ENCODE measurements around the gene ZHX3.

Gene ZHX3

DNA sequence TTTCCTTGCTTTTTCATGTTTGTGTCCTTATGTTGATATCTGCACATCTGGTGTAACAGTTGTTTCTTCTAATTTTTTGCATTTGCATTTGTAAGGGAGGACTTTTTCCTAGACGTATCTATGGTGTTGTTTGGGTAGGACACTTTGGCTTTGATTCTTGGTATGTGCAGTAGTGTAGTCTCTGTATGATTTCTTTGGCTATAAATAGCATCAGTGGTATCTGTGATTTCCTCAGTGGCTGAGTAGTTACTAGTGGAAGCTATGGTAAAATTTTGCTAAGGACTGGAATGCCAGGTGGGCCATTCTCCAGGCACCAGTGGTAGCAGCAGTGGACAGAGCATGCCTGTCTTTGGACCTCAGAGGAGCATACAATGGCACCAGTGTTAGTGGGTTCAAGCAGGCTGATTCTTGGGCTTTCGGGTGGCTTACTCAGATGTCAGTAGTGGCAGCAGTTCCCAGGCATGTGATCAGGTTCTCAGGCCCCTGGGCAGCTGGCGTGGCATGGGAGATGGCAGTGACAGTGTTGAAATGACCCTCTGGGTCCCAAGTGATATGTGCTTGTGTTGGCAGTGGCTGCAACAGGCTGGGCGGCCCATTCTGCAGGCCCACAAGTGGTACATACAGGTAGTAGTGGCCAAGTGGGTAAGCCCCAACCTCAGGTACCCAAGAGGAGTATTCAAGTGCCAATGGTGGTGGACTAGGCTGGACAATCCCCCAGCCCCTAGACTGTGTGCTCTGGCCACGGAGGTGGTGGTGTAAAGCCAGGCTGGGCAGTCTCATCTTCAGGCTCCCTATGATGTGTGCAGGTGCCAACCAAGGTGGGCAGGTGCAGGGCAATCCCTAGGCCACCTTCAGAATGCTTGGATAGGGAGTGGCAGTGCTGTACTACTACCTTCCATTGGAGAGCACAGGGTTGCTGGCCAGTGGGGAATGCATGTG, 125.7 kb downstream of the ZHX3 start:
- no peak for DNase-seq (ENCODE audit: low read depth in 3 of 3)

DNA sequence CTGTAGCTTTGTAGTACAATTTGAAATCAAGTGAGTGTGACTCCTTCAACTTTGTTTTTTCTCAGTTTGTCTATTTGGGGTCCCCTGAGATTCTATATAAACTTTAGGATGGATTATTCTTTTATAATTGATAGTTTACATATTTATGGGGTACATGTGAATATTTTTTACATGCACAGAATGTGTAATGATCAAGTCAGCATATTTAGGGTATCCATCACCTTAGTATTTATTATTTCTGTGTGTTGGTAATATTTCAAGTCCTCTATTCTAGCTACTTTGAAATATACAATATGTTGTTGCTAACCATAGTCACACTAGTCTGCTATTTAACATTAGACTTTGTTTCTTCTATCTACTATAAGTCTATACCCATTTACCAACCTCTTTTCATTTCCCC, 129.9 kb downstream of the ZHX3 start:
- DNase-seq (ENCODE audit: low read depth in 3 of 3), result no peak

DNA sequence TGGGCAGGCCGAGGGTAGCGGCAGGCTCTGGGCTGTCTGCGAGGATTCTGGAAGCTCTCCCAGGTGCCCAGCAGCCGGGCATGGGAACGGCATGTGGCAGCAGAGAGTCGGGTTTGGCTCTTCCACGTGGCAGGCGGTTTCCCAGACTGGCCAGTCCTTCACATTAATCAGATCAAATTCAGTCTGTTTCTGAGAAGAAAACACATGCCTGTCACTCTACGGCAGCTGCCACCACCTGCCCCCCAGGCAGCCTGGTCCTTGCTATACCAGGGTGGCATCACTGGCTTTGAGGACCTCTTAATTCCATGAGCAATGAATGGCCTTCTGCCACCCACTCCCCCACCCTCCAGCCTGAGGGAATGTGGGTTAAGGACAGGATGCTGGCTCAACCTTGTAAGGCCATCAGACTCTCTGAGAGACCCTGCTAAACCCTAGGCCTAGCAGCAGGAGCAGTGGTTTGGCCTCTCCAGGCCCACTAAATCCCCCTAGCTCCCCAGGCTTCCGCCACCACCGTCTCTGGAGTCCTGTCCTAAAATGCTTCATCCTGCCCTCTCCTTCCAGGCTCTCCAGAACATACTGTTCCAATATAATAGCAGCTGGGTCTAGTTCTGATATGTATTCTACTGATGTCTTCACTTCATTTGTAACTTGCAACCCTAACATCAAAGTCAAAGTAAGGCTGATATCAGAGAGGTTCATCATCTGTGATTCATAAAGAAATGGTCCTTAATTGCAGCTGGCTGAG, 132.3 kb downstream of the ZHX3 start:
- DNase-seq (ENCODE audit: low read depth in 3 of 3), result no peak

DNA sequence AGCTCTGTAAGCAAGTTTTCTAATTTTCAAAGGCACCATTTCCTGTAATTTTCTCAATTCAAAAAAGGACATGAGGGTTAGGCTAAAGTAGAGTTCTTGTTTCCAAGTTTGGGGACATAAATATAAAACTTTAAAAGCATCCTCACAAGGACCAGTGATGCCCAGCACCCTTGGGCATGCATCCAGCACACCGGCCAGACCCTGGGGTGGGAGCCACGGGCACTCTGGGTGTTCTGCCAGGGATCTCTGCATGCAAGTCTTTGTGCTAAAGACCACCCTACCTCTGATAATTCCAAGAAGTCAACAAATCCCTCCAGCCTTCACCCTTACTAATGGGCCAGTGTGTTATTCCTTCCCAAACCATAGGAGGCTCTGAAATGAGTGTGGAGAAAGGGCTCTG, 133.7 kb downstream of the ZHX3 start:
- no peak for DNase-seq (ENCODE audit: low read depth in 3 of 3)

DNA sequence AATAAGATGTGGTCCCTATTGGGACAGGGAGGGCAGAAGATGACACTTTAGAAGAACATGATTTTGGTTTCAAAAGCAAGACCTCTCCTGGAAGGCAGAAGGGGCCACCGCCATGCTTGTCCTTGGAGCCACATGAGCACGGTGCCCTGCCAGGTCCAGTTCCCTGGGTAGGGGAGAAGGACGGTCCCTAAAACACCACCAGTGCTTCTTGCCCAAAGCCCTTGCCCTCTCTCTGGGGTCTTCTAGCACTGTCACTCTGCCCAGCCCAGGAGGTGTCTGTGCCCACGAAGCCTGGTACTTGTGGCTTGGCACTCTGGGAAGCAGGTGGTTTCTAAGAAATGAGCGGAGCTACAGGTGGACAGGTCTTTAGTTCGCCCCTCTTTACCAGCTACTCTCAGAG, 134.1 kb downstream of the ZHX3 start:
- no peak for DNase-seq (ENCODE audit: low read depth in 3 of 3)

DNA sequence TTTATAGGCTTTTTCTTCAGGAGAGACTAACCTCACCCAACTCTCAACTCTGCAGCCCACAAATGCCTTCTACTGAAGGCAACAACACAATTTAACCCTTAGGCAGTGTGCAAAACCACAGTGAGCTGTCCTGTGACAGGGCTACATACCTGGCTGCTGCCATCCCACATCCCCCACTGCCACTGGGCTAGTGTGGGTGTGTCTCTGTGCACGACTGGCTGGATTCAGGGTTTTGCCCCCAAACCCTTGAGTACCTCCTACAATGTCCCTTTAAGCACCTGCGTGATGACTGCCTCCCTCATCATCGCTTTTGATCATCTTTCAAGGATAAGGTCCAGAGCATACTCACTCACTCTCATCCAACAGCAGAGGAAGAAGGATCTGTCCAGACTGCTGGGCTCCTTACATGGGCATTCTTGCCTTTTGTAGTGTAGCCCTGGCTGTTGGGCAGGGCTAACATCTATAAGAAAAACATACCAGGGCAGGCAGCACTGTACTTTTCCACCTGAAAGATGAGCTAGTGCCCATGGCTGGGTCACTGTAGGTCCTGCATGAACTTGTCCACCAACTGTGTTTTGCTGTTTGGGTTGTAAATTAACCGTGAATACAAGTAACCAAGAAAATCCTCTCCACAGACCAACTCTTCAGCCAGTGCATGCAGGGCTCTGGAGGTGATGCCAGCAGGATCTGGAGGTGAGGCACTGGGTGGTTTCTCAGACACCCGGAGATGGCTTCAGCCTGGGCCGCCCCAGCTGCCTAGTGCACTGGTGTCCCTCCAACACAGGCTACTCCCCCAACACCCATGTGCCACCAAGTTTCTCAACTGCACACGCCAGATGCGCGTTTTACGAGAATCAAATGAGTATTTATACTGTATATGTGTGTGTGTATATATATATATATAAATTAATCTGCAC, 135.0 kb downstream of the ZHX3 start:
- no peak for DNase-seq (ENCODE audit: low read depth in 3 of 3)

DNA sequence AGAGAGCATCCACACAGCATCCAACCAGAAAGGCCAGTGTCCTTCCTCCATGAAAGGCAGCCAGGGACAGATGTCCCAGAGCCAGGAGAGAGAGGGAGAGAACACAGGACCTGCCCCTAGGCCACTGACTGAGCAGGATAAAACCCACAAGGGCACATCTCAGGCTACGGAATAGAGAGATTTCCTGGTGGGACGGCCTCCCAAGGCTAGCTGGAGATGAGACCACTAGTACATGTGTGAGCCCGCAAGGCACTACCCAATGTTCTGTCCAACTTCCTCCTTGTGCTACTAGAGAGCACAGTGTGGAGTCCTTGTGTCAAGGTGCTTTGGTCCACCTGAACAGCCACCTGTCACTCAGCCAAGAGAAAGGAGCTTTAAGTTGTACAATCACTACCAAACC, 136.0 kb downstream of the ZHX3 start:
- no peak for DNase-seq (ENCODE audit: low read depth in 3 of 3)

DNA sequence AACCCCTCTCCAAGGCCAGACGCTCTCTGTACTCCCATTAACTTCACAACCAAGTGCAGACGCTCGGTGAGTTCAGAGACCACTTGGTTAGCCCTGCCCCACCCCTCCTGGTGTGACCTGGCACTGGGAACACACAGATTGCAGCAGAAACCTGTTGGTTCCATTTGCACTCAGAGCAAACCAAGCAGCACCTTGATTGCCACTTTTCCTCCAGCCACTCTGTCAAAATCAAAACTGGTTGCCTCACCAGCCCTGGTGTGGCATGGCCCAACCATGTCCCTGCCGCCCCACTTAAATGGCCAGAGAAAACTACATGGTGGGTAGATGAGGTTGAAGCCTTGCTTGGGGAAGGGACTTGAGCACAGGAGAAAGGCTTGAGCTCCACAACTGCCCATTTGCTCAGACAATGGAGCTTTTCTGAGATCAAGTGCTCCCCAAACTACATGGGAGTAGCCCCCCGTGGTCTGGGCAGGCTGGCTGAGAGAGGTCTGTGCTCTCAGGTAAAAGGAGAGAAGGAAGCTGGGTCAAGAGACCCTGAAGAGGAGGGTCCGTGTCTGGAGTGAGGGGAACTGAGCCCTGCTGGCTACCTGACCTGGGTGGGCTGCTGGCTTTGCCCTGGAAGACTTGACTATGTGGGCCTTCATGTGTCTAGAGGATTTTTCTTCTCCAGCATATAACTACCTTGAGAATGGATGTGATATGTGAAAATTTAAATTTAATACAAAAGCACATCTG, 136.8 kb downstream of the ZHX3 start:
- no peak for DNase-seq (ENCODE audit: low read depth in 3 of 3)

DNA sequence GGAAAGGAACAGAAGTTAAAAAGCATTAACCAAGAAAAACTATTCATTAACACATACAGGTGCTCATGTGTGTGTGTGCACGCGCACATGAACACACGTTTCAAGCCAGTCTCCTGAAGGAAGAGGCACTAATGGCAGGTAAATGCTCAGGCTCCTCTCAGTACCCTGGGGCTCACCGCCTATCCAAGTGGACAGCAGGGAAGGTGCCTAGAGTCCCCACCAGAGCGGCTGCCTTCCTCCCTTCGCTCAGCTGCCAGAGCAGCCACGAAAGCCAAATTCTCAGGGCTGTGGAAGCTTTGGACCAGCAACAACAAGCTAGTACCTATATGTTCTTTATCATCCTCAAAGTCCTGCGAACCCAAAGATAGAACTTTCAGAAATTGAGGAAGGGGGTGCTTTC, 137.6 kb downstream of the ZHX3 start:
- DNase-seq (ENCODE audit: low read depth in 3 of 3), result no peak

DNA sequence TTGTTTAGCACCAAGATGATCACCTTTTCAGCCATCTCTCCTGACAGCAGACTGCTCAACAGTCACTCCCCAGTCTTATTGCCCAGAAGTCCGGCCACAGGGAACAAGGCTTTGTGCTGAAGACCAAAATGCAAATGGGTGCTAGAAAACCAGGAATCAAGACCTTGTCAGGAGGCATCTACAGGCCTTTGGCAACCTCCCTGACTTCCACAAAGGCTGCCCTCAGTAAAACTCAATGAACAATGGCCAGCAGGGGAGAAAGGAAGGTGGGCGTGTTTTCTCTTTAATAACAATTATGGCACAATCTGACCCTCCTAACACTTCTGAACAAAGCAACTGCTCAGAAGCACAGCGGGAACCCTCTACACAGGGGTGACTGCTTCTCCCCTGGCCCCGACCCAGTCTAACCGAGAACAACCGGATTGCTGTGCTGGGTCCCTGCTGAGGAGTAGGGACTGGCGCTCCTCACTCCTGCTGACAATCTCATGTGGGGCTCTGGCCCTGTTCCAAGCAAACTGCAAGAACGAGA, 138.6 kb downstream of the ZHX3 start:
- no peak for DNase-seq (ENCODE audit: low read depth in 3 of 3)

DNA sequence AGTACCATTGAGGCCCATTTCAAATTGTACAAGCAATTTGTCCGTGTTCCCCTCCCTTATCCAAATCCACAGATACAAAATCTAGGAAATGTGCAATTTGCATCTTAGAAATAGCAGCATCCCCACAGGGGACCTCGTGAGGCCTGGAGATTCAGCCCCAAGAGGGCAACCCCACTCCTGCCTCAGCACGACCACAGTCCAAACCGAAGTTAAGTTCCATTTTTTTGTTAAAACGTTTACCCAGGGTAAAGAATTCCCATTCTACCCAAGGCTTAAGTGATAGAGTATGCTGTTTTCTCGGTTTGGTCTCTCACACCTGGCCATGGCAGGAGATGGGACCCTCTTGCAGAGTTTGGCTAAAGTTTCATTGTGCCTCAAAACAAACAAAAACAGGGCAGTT, 139.0 kb downstream of the ZHX3 start:
- no peak for DNase-seq (ENCODE audit: low read depth in 3 of 3)

DNA sequence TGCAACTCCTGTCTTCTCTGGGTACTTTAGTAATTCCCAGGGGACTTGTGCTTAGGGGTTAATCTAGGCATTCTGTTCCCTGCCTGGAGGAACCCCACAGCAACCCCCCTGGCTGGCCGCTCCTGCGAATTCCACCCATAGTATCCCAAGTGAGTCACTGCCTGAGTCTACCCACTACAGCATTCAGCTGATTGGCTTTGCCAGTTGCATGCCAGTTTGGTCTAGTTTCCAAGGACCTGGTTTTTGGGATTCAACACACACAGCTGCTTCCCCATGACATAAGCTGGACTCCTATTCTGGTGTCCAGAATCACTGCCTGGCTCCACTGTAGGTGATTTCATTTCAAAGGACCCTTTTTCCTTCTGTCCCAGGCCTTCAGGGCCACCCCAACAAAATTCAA, 139.9 kb downstream of the ZHX3 start:
- DNase-seq (ENCODE audit: low read depth in 3 of 3), result no peak

DNA sequence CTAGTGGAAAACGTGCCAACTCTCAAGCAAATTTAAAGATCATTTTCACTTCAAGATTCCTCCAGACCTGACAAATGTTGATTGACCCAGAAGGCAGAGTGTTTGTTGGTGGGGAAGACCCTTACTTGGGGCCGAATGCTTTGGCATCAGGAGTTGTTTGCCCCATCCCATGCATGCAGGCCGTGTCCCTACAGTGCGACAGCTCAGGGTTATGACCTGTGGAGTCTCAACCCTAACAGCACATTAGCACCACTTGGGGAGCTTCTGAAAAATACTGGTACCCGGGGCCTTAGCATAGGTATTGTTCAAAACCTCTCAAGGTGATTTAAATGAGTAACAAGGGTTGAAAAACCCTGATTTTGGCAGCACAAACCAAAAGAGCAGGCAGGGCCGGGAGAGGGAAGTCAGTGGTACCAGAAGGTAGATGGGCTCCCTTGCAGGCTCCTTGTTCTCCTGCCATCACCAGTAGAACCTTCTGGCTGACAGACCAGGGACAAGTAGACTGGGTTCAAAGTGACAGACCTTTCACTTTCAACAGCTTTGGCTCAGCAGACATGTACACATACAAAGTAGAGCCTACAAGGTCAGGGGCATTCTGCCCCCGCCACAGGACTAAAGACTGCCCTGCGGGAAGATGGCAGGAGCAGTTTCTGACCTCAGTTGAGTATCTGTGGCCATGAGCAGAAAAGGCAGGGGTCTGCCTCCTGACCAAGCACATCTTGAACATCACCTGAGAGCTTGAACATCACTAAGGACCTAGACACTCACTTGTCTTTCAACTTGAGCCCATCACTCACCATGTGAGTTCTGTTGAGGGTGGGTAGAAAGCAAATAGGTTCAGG, 140.6 kb downstream of the ZHX3 start:
- no peak for DNase-seq (ENCODE audit: low read depth in 3 of 3)

DNA sequence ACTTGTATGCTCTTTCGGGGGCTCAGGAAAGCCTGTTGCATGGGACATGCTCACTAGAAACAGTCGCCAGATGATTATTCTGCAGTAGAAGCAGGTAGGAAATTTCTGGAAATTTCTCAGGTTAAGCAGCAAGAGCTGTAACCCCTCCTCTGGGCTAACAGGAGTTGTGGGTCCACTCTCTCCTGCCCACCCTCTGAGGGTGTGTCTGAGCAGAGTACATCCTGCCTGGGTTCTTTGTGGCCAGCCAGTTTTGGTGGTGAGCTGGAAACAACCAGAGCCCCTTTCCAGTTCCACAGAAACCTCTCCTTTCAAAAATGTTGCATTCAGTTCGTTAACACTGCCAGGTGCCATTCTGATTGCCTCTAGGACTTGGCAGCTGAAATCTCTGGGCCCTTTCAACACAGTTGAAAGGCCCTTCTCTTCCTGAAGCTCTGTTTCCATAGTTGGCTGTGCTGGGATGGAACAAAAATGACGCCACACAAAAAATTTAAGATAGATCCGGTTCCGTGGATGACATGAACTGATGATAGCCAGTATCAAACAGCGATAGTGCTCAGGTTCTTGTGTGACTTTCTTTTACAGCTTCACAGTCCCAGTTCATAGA, 141.7 kb downstream of the ZHX3 start:
- no peak for DNase-seq (ENCODE audit: low read depth in 3 of 3)

DNA sequence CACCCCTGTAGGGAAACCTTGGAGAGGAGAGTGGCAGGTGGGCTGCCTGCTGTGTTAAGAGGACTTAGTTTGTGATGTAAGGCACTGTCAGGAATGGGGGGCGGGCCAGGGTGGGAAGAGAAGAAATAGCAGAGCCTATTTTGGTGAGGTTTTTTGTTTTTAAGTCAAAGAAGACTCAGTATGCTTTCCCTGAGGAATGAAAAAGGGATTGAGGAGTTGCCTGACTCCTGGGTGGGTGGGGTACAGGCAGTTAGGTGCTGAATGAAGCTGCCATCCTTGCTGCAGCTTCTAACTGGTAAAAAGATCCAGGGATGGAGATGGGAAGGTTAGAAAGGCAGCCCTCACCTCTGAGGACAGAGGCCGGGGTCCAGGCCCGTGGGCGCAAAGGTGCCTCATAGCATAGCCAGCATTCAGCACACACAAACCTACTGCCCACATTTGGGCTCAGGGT, 142.3 kb downstream of the ZHX3 start:
- no peak for DNase-seq (ENCODE audit: low read depth in 3 of 3)

DNA sequence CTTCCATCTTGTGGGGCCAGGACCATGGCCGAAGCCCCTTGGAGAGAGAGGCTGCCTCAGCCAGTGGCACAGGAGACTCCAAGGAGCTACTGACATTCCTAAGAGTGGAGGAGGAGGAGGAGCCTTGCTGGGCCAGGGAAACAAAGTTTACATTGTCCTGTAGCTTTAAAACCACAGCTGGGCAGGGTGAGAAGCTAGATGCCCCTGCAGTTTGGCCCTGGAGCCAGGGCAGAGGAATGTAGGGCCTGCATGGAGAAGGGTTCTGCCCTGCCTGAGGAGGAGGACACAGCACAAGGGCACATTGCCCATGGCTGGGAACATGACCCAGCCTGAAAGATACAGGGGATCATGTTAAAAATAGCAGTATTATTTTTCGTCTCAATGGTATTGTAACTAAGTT, 142.7 kb downstream of the ZHX3 start:
- no peak for DNase-seq (ENCODE audit: low read depth in 3 of 3)

DNA sequence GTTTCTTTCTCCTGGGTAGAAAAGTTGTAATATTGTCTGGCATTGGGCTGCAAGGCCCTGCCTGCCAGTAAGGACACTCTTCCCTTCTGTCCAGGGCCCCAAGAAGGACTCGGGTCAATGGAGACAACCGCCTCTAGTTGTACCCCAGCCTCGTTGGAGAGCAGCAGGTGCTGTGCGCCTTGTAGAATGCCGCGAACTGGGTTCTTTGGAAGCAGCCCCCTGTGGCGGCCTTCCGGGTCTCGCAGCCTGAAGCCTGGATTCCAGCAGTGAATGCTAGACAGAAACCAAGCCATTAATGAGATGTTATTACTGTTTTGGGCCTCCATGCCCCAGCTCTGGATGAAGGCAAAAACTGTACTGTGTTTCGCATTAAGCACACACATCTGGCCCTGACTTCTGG, 143.2 kb downstream of the ZHX3 start:
- DNase-seq (ENCODE audit: low read depth in 3 of 3), result no peak

DNA sequence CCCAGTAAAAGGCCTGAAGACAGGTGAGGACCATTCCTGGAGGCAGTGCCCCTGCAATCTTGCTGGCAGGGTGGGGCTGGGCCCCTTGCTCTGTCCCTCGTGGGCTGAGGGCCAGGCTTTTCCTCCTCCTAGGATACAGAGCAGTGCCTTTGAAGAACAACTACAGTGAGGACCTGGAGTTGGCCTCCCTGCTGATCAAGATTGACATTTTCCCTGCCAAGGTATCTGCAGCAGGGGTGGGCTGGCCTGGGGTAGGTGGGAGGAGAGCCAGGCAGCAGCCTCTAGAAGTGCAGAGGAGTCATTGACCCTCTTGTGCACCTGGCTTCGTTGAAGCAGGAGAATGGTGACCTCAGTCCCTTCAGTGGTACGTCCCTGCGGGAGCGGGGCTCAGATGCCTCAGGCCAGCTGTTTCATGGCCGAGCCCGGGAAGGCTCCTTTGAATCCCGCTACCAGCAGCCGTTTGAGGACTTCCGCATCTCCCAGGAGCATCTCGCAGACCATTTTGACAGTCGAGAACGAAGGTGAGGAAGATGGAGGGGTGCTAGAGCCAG, 143.7 kb downstream of the ZHX3 start:
- no peak for DNase-seq (ENCODE audit: low read depth in 3 of 3)

DNA sequence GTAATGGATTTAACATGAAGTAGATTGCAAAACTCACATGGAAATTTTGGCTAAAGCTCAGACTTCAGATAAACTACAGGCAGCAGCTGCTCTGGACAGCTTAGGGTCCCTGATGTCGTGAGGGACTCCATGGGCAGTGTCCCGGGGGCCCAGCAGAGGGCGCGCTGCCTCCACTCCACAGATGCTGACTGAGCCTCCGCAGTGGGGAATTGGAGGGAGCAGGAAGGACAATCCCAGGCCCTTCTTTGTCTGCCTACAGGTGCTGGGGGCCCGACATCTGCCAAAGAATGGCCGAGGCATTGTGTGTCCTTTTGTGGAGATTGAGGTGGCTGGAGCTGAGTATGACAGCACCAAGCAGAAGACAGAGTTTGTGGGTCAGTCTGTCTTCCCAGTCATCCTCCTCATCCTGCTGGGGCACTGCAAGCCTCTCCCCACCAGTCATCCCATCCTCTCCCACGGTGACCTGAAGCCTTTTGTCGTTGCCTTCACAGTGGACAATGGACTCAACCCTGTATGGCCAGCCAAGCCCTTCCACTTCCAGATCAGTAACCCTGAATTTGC, 144.3 kb downstream of the ZHX3 start:
- DNase-seq (ENCODE audit: low read depth in 3 of 3), result peak; percentile 41 to 63 (median 43)

Data from stimulated activated CD4-positive, alpha-beta T cell treated with anti-CD3 and anti-CD28 coated beads, TNF-alpha, amount 100 ng/mL, for 24 hours (primary cell).